Measurements from ENCODE around the gene C1orf94. TPM values are rescaled to one million over a fixed set of nuclear protein-coding genes. Genes with fewer than 3 reads are reported as not detected.

Gene C1orf94
- total and polyA plus RNA-seq, 2 donors (not counting 1 experiment from before 2014, with no cell fraction given): not detected

GRCh38 chr1:34127006-34128000 lies 49.4 kb upstream of the C1orf94 start:
- no peak overlapping the region for H2AFZ ChIP-seq (ENCODE audit: insufficient read depth, low read depth, low read length, poor library complexity, severe bottlenecking)
- 85% methylated on average over 14 of the region's 15 CpGs for WGBS (ENCODE audit: insufficient coverage)
- H3K4me1 Mint-ChIP-seq: no peaks in the 10 kb centered on the region
- no peak overlapping the region for H3K4me3 Mint-ChIP-seq
- H4K20me1 ChIP-seq (ENCODE audit: control insufficient read depth, insufficient read depth, low read length, poor library complexity, severe bottlenecking): no peaks in the 10 kb centered on the region
- ChIA-PET CTCF (no interaction called here), POLR2A (no interaction called here)
- no peak overlapping the region for H3K27ac Mint-ChIP-seq
- intact Hi-C loops (cut with micrococcal nuclease): no loop called here
- no peak overlapping the region for H3K4me2 ChIP-seq (replicated peaks; ENCODE audit: low read depth, low read length, poor library complexity, severe bottlenecking)
- H3K27me3 ChIP-seq (replicated peaks in 1 of 4; ENCODE audit: control extremely low read depth in 1 of 4, control insufficient read depth in 3 of 4, insufficient read depth in 4 of 4, low read length in 3 of 4): no peaks in the 10 kb centered on the region
- no peak overlapping the region for H3K4me3 ChIP-seq (ENCODE audit: control extremely low read depth in 1 of 5, extremely low read depth in 1 of 5, insufficient read depth in 1 of 5, low read depth in 2 of 5, low read length in 4 of 5)
- peaks cover 0 to under 1% (median 0%) of the 10 kb centered on the region in 3 donors for H3K9me3 ChIP-seq (ENCODE audit: control extremely low read depth in 1 of 3, control insufficient read depth in 2 of 3, insufficient read depth in 1 of 3, low read length in 2 of 3)
- ATAC-seq (ENCODE audit: low read depth): no peak
- DNase-seq: no peak
- no peak overlapping the region for H3K27ac ChIP-seq (ENCODE audit: low read length in 2 of 2)
- TF ChIP-seq CTCF (IDR thresholded peaks at IDR 0.05): no peak
- TF ChIP-seq EZH2 (IDR thresholded peaks at IDR 0.05; ENCODE audit: borderline replicate concordance, insufficient read depth, low read depth, low read length, poor library complexity, severe bottlenecking): no peak
- H3K4me1 ChIP-seq (ENCODE audit: control insufficient read depth in 2 of 2, insufficient read depth in 2 of 2, low read length in 2 of 2): no peaks in the 10 kb centered on the region
- H3K9me3 Mint-ChIP-seq (ENCODE audit: insufficient read depth): no peaks in the 10 kb centered on the region
- peaks cover 24% of the 10 kb centered on the region for H3K27me3 Mint-ChIP-seq
- no peaks in the 10 kb centered on the region for H3K79me2 ChIP-seq (ENCODE audit: control insufficient read depth, insufficient read depth, low read length)
- no peak overlapping the region for H3K9ac ChIP-seq (ENCODE audit: low read length)
- H3K36me3 ChIP-seq (replicated peaks in 1 of 2; ENCODE audit: control extremely low read depth in 1 of 2, control insufficient read depth in 1 of 2, extremely low read depth in 1 of 2, insufficient read depth in 2 of 2, low read length in 1 of 2): no peaks in the 10 kb centered on the region
